ENCODE results near the gene MAGI2.

The MAGI2 gene

GRCh38 chr7:78769481-78770101 lies 683.9 kb downstream of the MAGI2 start:
- DNase-seq, result no peak

- DNase-seq, result no peak
These were observed 684.6 kb downstream of the MAGI2 start for GRCh38 chr7:78768859-78769258.

GRCh38 chr7:78765943-78766729 lies 687.3 kb downstream of the MAGI2 start:
- DNase-seq, result no peak

GRCh38 chr7:78764571-78764970 lies 688.9 kb downstream of the MAGI2 start:
- DNase-seq, result no peak

GRCh38 chr7:78762625-78763024 lies 690.8 kb downstream of the MAGI2 start:
- no peak for DNase-seq

- no peak for DNase-seq
These were observed 692.7 kb downstream of the MAGI2 start for GRCh38 chr7:78760620-78761355.

GRCh38 chr7:78752554-78752953 lies 700.9 kb downstream of the MAGI2 start:
- DNase-seq, result no peak

- DNase-seq, result no peak
These were observed 702.2 kb downstream of the MAGI2 start for GRCh38 chr7:78751253-78751652.

GRCh38 chr7:78749052-78749746 lies 704.3 kb downstream of the MAGI2 start:
- no peak for DNase-seq

- no peak for DNase-seq
These were observed 705.9 kb downstream of the MAGI2 start for GRCh38 chr7:78747592-78747991.

- DNase-seq, result no peak
These were observed 707.2 kb downstream of the MAGI2 start for GRCh38 chr7:78746301-78746700.

- DNase-seq, result no peak
These were observed 710.8 kb downstream of the MAGI2 start for GRCh38 chr7:78742694-78743093.

- no peak for DNase-seq
These were observed 716.9 kb downstream of the MAGI2 start for GRCh38 chr7:78736548-78736947.

GRCh38 chr7:78734626-78735025 lies 718.8 kb downstream of the MAGI2 start:
- DNase-seq, result no peak

- no peak for DNase-seq
These were observed 733.4 kb downstream of the MAGI2 start for GRCh38 chr7:78720066-78720465.

- DNase-seq, result no peak
These were observed 735.3 kb downstream of the MAGI2 start for GRCh38 chr7:78718212-78718611.

GRCh38 chr7:78716876-78717275 lies 736.6 kb downstream of the MAGI2 start:
- DNase-seq, result no peak

- DNase-seq, result no peak
These were observed 739.1 kb downstream of the MAGI2 start for GRCh38 chr7:78714356-78714755.

GRCh38 chr7:78712111-78712510 lies 741.4 kb downstream of the MAGI2 start:
- DNase-seq, result no peak

GRCh38 chr7:78709658-78710057 lies 743.8 kb downstream of the MAGI2 start:
- DNase-seq, result no peak

GRCh38 chr7:78704504-78704903 lies 749.0 kb downstream of the MAGI2 start:
- no peak for DNase-seq

GRCh38 chr7:78703391-78703790 lies 750.1 kb downstream of the MAGI2 start:
- no peak for DNase-seq

- DNase-seq, result no peak
These were observed 750.7 kb downstream of the MAGI2 start for GRCh38 chr7:78702770-78703169.

Measured in cortex of kidney (tissue), 1 donor.